HL-60 (cell line): ENCODE results near the gene LMBRD1.

Source experiments
- DNase-seq, 2 experiments: peaks; one replicate each; pipeline ENCODE4 v3.0.0-alpha.2; 2010 to 2020; ENCODE audit warnings: low read depth in 1 of 2, low spot score in 1 of 2
- H3K27ac ChIP-seq: fragments of 250-450 bp; sonication (Bioruptor Pico); replicated peaks from 2 replicates; pipeline ENCODE4 v1.5.1; 2020; ENCODE audit warnings: mild to moderate bottlenecking, moderate library complexity
- H3K27me3 ChIP-seq: fragments of 250-450 bp; sonication (Bioruptor Pico); 2 replicates; pipeline ENCODE4 v1.5.1; 2021; ENCODE audit warnings: mild to moderate bottlenecking, moderate library complexity; ENCODE audit not compliant: insufficient read depth, poor library complexity, severe bottlenecking
- H3K4me3 ChIP-seq: replicated peaks from 2 replicates; pipeline ENCODE4 v1.5.1; 2011; ENCODE audit warnings: mild to moderate bottlenecking, control low read depth, low read length; ENCODE audit not compliant: insufficient read depth
- CTCF ChIP-seq: IDR thresholded peaks from one replicate; pipeline ENCODE4 v1.5.1; 2011; ENCODE audit warnings: low read length, control low read depth, inconsistent platforms; ENCODE audit not compliant: insufficient read depth
- GABPA ChIP-seq: IDR thresholded peaks from 2 replicates; pipeline ENCODE4 v1.6.1; 2012; ENCODE audit warnings: low read depth
- POLR2AphosphoS5 ChIP-seq: IDR thresholded peaks from 2 replicates; pipeline ENCODE4 v1.6.1; 2012; ENCODE audit warnings: low read depth
- REST ChIP-seq: IDR thresholded peaks from 2 replicates; pipeline ENCODE4 v1.6.1; 2012; ENCODE audit warnings: low read depth; ENCODE audit not compliant: insufficient replicate concordance
- SPI1 ChIP-seq: IDR thresholded peaks from 2 replicates; pipeline ENCODE4 v1.6.1; 2012; ENCODE audit warnings: low read depth, mild to moderate bottlenecking, borderline replicate concordance

LMBRD1 gene

GRCh38 chr6:69813508-69813907 lies 16.7 kb upstream of the LMBRD1 start:
- Histone ChIP-seq H3K27me3 (no peaks in the 10 kb centered on the region), H3K27ac (no peak overlapping the region), H3K4me3 (no peak overlapping the region)
- TF ChIP-seq GABPA (no peak), SPI1 (peak; percentile 67; the same call in 1 of the 2 replicates)
- DNase-seq = peak in 1 of 2 experiments; percentile 26

GRCh38 chr6:69812746-69813427 lies 16.1 kb upstream of the LMBRD1 start:
- Histone ChIP-seq H3K4me3 (no peak overlapping the region), H3K27ac (no peak overlapping the region)
- DNase-seq = no peak

GRCh38 chr6:69802995-69803394 lies 6.2 kb upstream of the LMBRD1 start:
- no peak overlapping the region for H3K4me3 ChIP-seq
- DNase-seq = no peak

More at GRCh38 chr6:69812746-69813427, 16.1 kb upstream of the LMBRD1 start:
- TF ChIP-seq REST = no peak
- no peak for TF ChIP-seq POLR2AphosphoS5
- no peak for TF ChIP-seq SPI1
- no peak for TF ChIP-seq CTCF
- TF ChIP-seq GABPA = no peak
- no peaks in the 10 kb centered on the region for H3K27me3 ChIP-seq

More at GRCh38 chr6:69802995-69803394, 6.2 kb upstream of the LMBRD1 start:
- no peak for TF ChIP-seq SPI1
- TF ChIP-seq REST = no peak
- TF ChIP-seq CTCF = no peak
- no peak for TF ChIP-seq POLR2AphosphoS5
- TF ChIP-seq GABPA = no peak
- H3K27me3 ChIP-seq = no peaks in the 10 kb centered on the region
- H3K27ac ChIP-seq = no peak overlapping the region
